DMS153 (cell line): ENCODE data around the gene ARHGEF4.

Experiments used
- DNase-seq: peaks from one replicate; lab custom pipeline; 2025; lab: John Stamatoyannopoulos, UW

Gene ARHGEF4

GRCh38 chr2:130917006-130917688, 80.4 kb downstream of the ARHGEF4 start:
- DNase-seq: no peak

- no peak for DNase-seq
Observed at GRCh38 chr2:130918393-130918792, 81.7 kb downstream of the ARHGEF4 start.

- DNase-seq: peak; percentile 36
Observed at GRCh38 chr2:130920415-130921163, 83.9 kb downstream of the ARHGEF4 start.

- DNase-seq: no peak
Observed at GRCh38 chr2:130921164-130921476, 84.4 kb downstream of the ARHGEF4 start.

- DNase-seq: no peak
Observed at GRCh38 chr2:130922417-130922816, 85.7 kb downstream of the ARHGEF4 start.

- no peak for DNase-seq
Observed at GRCh38 chr2:130928385-130928784, 91.7 kb downstream of the ARHGEF4 start.

GRCh38 chr2:130930740-130931659, 94.3 kb downstream of the ARHGEF4 start:
- no peak for DNase-seq

GRCh38 chr2:130933501-130933900, 96.8 kb downstream of the ARHGEF4 start:
- no peak for DNase-seq

- DNase-seq: peak; percentile 1
Observed at GRCh38 chr2:130936451-130936850, 99.7 kb downstream of the ARHGEF4 start.

GRCh38 chr2:130947967-130948366, 111.3 kb downstream of the ARHGEF4 start:
- no peak for DNase-seq

GRCh38 chr2:130949954-130950353, 113.2 kb downstream of the ARHGEF4 start:
- no peak for DNase-seq

GRCh38 chr2:130951018-130951417, 114.3 kb downstream of the ARHGEF4 start:
- no peak for DNase-seq

- DNase-seq: no peak
Observed at GRCh38 chr2:130954873-130955272, 118.2 kb downstream of the ARHGEF4 start.

- no peak for DNase-seq
Observed at GRCh38 chr2:130957915-130958314, 121.2 kb downstream of the ARHGEF4 start.

- DNase-seq: no peak
Observed at GRCh38 chr2:130963196-130963848, 126.6 kb downstream of the ARHGEF4 start.

- no peak for DNase-seq
Observed at GRCh38 chr2:130963849-130964793, 127.4 kb downstream of the ARHGEF4 start.

- DNase-seq: no peak
Observed at GRCh38 chr2:130964931-130965330, 128.2 kb downstream of the ARHGEF4 start.

GRCh38 chr2:130966149-130966774, 129.5 kb downstream of the ARHGEF4 start:
- DNase-seq: no peak

- DNase-seq: no peak
Observed at GRCh38 chr2:130966775-130967490, 130.2 kb downstream of the ARHGEF4 start.

GRCh38 chr2:130972410-130972809, 135.7 kb downstream of the ARHGEF4 start:
- no peak for DNase-seq
